GM12878 (cell line): ENCODE data around the gene AGPAT2. TPM values are rescaled to one million over a fixed set of nuclear protein-coding genes. Genes with fewer than 3 reads are reported as not detected.

Experiments
- ATAC-seq: fragments of 200-7000 bp; cut with Tn5 transposase; 3 replicates; pipeline ENCODE4 v1.9.1; 2020; ENCODE audit warnings: mild to moderate bottlenecking, moderate library complexity
- BruUV-seq: library from RNA; stranded (reverse); fragments of 400-500 nt; replicated peaks from 2 replicates; lab custom pipeline; 2021; lab: Mats Ljungman, UMichigan
- CTCF ChIA-PET: fragments of 300-600 bp; sonication (Branson Sonifier 250); formaldehyde crosslinking; extraction: SDS; loops from one replicate; lab custom pipeline; 2021; ENCODE audit warnings: inconsistent platforms; lab: Yijun Ruan, JAX
- POLR2A ChIA-PET: fragments of 350-600 bp; formaldehyde crosslinking; extraction: SDS; loops from one replicate; lab custom pipeline; 2021; ENCODE audit warnings: inconsistent platforms; lab: Charles Lee
- RAD21 ChIA-PET: fragments of 300-600 bp; sonication (Branson Sonifier 250); formaldehyde crosslinking; loops from one replicate; lab custom pipeline; 2023; ENCODE audit warnings: antibody characterized with exemption; ENCODE audit not compliant: unreplicated experiment; lab: Charles Lee
- SMC1A ChIA-PET: fragments of 300-600 bp; sonication (Branson Sonifier 250); formaldehyde crosslinking; loops from one replicate; lab custom pipeline; 2023; ENCODE audit not compliant: unreplicated experiment, uncharacterized antibody; lab: Charles Lee
- DNase-seq: peaks from one replicate; pipeline ENCODE4 v3.0.0-alpha.2; 2011; ENCODE audit warnings: low read depth, low spot score
- FAIRE-seq: peaks from 3 replicates; lab custom pipeline; 2011; peaks lifted over from hg19 to GRCh38; lab: Jason Lieb, UNC
- H2AFZ ChIP-seq: 2 replicates; pipeline ENCODE4 v1.6.0; 2011; ENCODE audit warnings: low read depth, low read length, control low read depth; ENCODE audit not compliant: control insufficient read depth
- H3K27ac ChIP-seq: 2 replicates; pipeline ENCODE4 v1.5.1; 2011; ENCODE audit warnings: control low read depth; ENCODE audit not compliant: control insufficient read depth, insufficient read depth
- H3K27me3 ChIP-seq, 2 experiments: replicated peaks in 1 of 2; 2 replicates each; pipeline versions ENCODE4 v1.6.0 to v1.6.1; 2011; ENCODE audit warnings: low read length in 1 of 2; ENCODE audit not compliant: control insufficient read depth in 2 of 2, insufficient read depth in 2 of 2
- H3K36me3 ChIP-seq, 2 experiments: 2 replicates each; pipeline ENCODE4 v1.5.1; 2011; ENCODE audit warnings: low read length in 1 of 2; ENCODE audit not compliant: control insufficient read depth in 2 of 2, insufficient read depth in 2 of 2
- H3K4me1 ChIP-seq: 2 replicates; pipeline ENCODE4 v1.6.1; 2011; ENCODE audit warnings: mild to moderate bottlenecking, low read length, moderate library complexity, mixed read lengths; ENCODE audit not compliant: control insufficient read depth, insufficient read depth
- H3K4me2 ChIP-seq: 2 replicates; pipeline ENCODE4 v1.6.0; 2011; ENCODE audit warnings: control low read depth; ENCODE audit not compliant: control insufficient read depth, insufficient read depth
- H3K4me3 ChIP-seq: fragments of 200-600 bp; sonication (generic); 2 replicates; pipeline ENCODE4 v1.5.1; 2016
- H3K79me2 ChIP-seq: 2 replicates; pipeline ENCODE4 v1.6.0; 2011; ENCODE audit warnings: low read length; ENCODE audit not compliant: control insufficient read depth, insufficient read depth
- H3K9ac ChIP-seq: 2 replicates; pipeline ENCODE4 v1.8.0; 2011; ENCODE audit warnings: low read length, control low read depth, mixed read lengths; ENCODE audit not compliant: control insufficient read depth, insufficient read depth
- H3K9me3 ChIP-seq: replicated peaks from 3 replicates; pipeline ENCODE4 v1.5.1; 2011; ENCODE audit warnings: mild to moderate bottlenecking, low read length; ENCODE audit not compliant: control insufficient read depth, insufficient read depth
- H4K20me1 ChIP-seq: 2 replicates; pipeline ENCODE4 v1.6.0; 2011; ENCODE audit not compliant: control insufficient read depth, insufficient read depth
- CHD4 ChIP-seq: fragments of 200-600 bp; sonication (generic); IDR thresholded peaks from 2 replicates; pipeline ENCODE4 v1.6.1; 2016; ENCODE audit warnings: mild to moderate bottlenecking
- EGR1 ChIP-seq, 2 experiments: IDR thresholded peaks; 1 replicate in 1 of 2; 2 replicates in 1 of 2; pipeline ENCODE4 v1.6.1; 2011 to 2012; ENCODE audit warnings: low read depth in 2 of 2, low read length in 2 of 2, borderline replicate concordance in 1 of 2, mild to moderate bottlenecking in 1 of 2, moderate library complexity in 1 of 2
- GABPA ChIP-seq: IDR thresholded peaks from 2 replicates; pipeline ENCODE4 v1.6.1; 2014; ENCODE audit warnings: antibody characterized with exemption, low read depth, mild to moderate bottlenecking, inconsistent platforms
- KAT2A ChIP-seq: conservative IDR thresholded peaks from 2 replicates; pipeline ENCODE4 v1.6.1; 2011; ENCODE audit warnings: low read depth, low read length; ENCODE audit not compliant: control insufficient read depth
- MXI1 ChIP-seq: fragments of 150-350 bp; IDR thresholded peaks from 2 replicates; pipeline ENCODE4 v1.6.1; 2011; ENCODE audit warnings: low read depth, mild to moderate bottlenecking, inconsistent platforms, low read length, improper control_type of control experiment
- NRF1 ChIP-seq: conservative IDR thresholded peaks from 2 replicates; pipeline ENCODE4 v1.6.1; 2011; ENCODE audit warnings: mild to moderate bottlenecking, low read depth, low read length, improper control_type of control experiment
- PML ChIP-seq: IDR thresholded peaks from 2 replicates; pipeline ENCODE4 v1.6.1; 2012; ENCODE audit warnings: low read length, inconsistent platforms
- ZSCAN29 ChIP-seq: fragments of 450-650 bp; IDR thresholded peaks from 2 replicates; pipeline ENCODE4 v1.6.1; 2017; ENCODE audit warnings: mild to moderate bottlenecking, moderate library complexity
- WGBS: methylation state at CpG from one replicate; pipeline ENCODE4 v1.1.6; 2016; ENCODE audit warnings: low lambda C conversion rate; ENCODE audit not compliant: insufficient replicate concordance, insufficient coverage; ENCODE audit errors: missing lambda C conversion rate; 5-methylcytosine and 5-hydroxymethylcytosine counted together
- in situ Hi-C: fragments of 300-500 bp; cut with MboI; formaldehyde crosslinking; loops from 9 replicates; pipeline ENCODE4 v1.14.3; 2018; ENCODE audit warnings: mixed read lengths
- intact Hi-C: fragments of 100-400 bp; cut with micrococcal nuclease; formaldehyde crosslinking; loops from one replicate; pipeline ENCODE4 v1.14.2; 2022; ENCODE audit not compliant: unreplicated experiment
- polyA plus RNA-seq, 11 experiments: library from polyadenylated mRNA; depleted of rRNA in 4 of 11; unstranded in 6 of 11; stranded (reverse) in 5 of 11; fragments of >200 nt; fragmentation: Nextera tagmentation in 4 of 11; fragmentation: Illumina TruSeq in 1 of 11; extraction: Ambion mirVana in 4 of 11; extraction: Trizol in 1 of 11; gene quantifications; 1 replicate in 1 of 11; 2 replicates in 10 of 11; pipeline versions ENCODE4 v1.2.1 to v1.2.3, GENCODE V29; 2011 to 2016; ENCODE audit warnings: inconsistent platforms in 2 of 11, missing spikeins in 2 of 11, low read depth in 1 of 11
- total RNA-seq, 4 experiments: library from RNA; depleted of rRNA in 3 of 4; stranded (reverse); fragments of >200 nt in 3 of 4; fragmentation: Illumina TruSeq in 1 of 4; extraction: Trizol in 1 of 4; gene quantifications; 2 replicates each; pipeline versions ENCODE4 v1.2.1 to v1.2.3, GENCODE V29; 2013 to 2021
- TF ChIP-seq, protein P1 (sequence below): IDR thresholded peaks from 2 replicates; pipeline ENCODE4 v1.6.1; 2011; ENCODE audit warnings: low read depth, mild to moderate bottlenecking, low read length, moderate library complexity, borderline replicate concordance; ENCODE audit errors: extremely low read depth

AGPAT2 gene
- total and polyA plus RNA-seq, 10 of the 15 experiments (the other 5 are each of a cell fraction or from before 2014, with no cell fraction given), result 0.10 to 28.5 (median 18.2) TPM

DNA sequence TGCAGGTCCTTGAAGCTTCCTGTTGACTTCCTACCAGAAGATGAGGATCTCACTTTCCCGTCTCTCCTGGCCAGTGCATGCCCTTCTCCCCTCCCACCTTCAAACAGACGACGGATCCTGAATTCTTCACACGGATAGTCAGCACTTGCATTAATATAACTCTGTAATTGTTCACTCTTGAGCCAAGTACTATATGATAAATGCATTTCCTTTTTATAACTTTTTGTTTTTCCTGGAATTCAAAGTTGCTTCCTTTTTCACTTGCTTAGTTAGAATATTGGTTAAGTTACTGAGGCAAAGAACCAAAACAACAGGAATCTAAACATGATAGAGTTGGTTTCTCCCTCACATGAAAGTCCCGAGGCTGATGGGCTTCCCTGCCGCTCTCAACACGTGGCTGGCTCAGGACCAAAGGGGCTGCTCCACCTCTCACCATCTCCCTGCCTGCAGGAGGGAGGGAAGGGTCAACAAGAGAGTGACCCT is 44.8 kb downstream of the AGPAT2 start (continued):
- TF ChIP-seq NRF1, result no peak

DNA sequence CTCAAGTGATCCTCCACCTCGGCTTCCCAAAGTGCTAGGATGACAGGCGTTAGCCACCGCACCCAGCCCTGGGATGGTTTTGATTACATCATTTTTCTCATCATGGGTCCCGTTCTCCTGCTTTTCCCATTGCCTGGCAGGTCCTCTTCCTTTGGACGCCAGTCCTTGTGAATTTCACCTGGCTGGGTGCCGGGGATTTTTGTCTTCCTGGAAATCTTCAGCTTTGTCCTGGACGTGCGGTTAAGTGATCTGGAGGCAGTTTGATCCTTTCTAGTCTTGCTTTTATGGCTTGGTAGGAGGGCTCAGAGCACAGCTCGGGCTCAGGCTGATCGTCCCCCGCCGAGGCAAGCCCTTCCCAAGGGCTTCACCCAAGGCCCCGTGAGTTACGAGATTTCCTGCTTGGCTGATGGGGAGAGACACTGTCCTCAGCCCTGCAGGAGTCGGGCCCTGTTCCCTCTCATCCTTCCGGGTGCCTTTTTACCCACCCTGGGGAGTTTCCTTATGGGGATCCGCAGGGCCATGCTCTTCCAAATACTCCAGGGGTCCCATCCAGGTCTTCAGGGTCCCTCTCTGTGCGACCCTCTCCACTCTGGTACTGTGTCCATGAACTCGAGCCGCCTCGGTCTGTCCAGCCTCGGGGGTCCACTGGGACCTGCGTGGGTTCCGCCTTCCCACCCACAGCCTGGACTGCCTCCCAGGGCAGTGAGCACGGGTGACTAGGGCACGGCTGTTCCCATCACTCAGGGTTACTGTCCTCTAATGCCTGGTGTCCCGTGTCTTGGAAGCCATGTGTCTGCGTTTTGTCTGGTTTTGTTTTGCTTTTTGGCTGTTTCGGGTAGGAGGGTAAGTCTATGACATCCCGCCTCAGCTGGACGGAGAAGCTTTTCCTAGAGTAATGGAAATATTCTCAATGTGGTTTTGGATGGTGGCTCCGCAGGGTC is 46.8 kb downstream of the AGPAT2 start:
- Histone ChIP-seq H3K9ac (no peak overlapping the region), H3K36me3 (no peaks in the 10 kb centered on the region)
- CTCF ChIA-PET, result interaction anchor here (1.3 kb wide), 1 partner anchor 156 kb away, joined by 3 read pairs; no protein-coding TSS in a partner anchor
- TF ChIP-seq EGR1 (IDR thresholded peaks at IDR 0.05; ENCODE audit: borderline replicate concordance in 1 of 2, low read depth in 2 of 2, low read length in 2 of 2), result no peak
- TF ChIP-seq, all 136 proteins: peak for 0
- DNase-seq (no peak), ATAC-seq (no peak), FAIRE-seq (no peak)
- Histone ChIP-seq H3K4me3 (no peak overlapping the region), H3K4me2 (no peak overlapping the region), H2AFZ (no peak overlapping the region), H3K27ac (no peak overlapping the region), H3K27me3 (no peaks in the 10 kb centered on the region; a peak in 1 of 4 replicates), H3K4me1 (peaks cover 12% of the 10 kb centered on the region), H3K9me3 (no peaks in the 10 kb centered on the region), H3K79me2 (no peaks in the 10 kb centered on the region), H4K20me1 (no peaks in the 10 kb centered on the region)
- no TSS peak for BruUV-seq
- ChIA-PET SMC1A (no interaction called here), POLR2A (no interaction called here), RAD21 (no interaction called here)
- intact Hi-C loops, result no loop called here
- in situ Hi-C loops, result no loop called here
- WGBS, result 49% methylated on average over 32 of the region's 32 CpGs

DNA sequence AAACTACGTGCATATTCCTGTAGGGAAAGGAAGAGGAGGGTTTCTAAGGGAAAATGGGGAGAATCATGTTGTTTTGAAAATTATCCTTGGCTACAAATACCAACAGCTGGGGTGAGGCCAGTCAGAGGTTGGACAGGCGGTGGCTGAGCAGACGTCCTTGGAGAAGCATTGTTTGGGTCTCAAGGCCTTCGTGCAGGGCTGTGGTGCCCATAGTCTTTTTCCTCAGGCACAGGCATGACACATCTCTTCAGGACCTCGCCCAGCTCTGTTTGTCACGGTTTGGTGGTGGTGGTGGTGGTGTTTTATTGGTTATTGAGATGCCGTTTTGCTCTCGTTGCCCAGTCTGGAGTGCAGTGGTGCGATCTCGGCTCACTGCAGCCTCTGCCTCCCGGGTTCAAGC is 52.4 kb downstream of the AGPAT2 start:
- intact Hi-C loops, result no loop called here

More for the DNA sequence above, 52.4 kb downstream of the AGPAT2 start:
- CTCF ChIA-PET, result interaction anchor here (0.6 to 2.7 kb wide), 4 partner anchors 9 to 241 kb away, joined by 3 to 26 read pairs (median 4); no protein-coding TSS in a partner anchor
- Histone ChIP-seq H4K20me1 (no peaks in the 10 kb centered on the region), H3K4me3 (no peak overlapping the region), H2AFZ (no peak overlapping the region), H3K27ac (no peak overlapping the region), H3K79me2 (no peaks in the 10 kb centered on the region), H3K4me1 (no peaks in the 10 kb centered on the region; the same call in 1 of the 2 replicates), H3K9ac (no peak overlapping the region), H3K9me3 (no peaks in the 10 kb centered on the region), H3K27me3 (no peaks in the 10 kb centered on the region; a peak in 2 of 4 replicates), H3K4me2 (no peak overlapping the region), H3K36me3 (no peaks in the 10 kb centered on the region)
- 40% methylated on average over 11 of the region's 11 CpGs for WGBS
- ATAC-seq (no peak), DNase-seq (no peak), FAIRE-seq (no peak)
- in situ Hi-C loops, result no loop called here
- RAD21 ChIA-PET, result interaction anchor here (0.7 kb wide), 1 partner anchor 234 kb away, joined by 3 read pairs; no protein-coding TSS in a partner anchor
- TF ChIP-seq ZSCAN29 (no peak), MXI1 (no peak), GABPA (no peak), PML (no peak), CHD4 (no peak), KAT2A (no peak)
- TF ChIP-seq, protein P1, sequence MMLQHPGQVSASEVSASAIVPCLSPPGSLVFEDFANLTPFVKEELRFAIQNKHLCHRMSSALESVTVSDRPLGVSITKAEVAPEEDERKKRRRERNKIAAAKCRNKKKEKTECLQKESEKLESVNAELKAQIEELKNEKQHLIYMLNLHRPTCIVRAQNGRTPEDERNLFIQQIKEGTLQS, result no peak
- POLR2A ChIA-PET, result no interaction called here
- BruUV-seq, result no TSS peak
- SMC1A ChIA-PET, result interaction anchor here (1.5 to 1.7 kb wide), 2 partner anchors 149 to 151 kb away, joined by 4 read pairs; no protein-coding TSS in a partner anchor
